GM15510 (cell line): Measurements from ENCODE around the gene ABCC3.

Source experiments
- POLR2A ChIP-seq: IDR thresholded peaks from 3 replicates; pipeline ENCODE4 v1.6.1; 2011; ENCODE audit warnings: borderline replicate concordance; ENCODE audit not compliant: insufficient read length; ENCODE audit errors: extremely low read depth

Gene ABCC3

DNA sequence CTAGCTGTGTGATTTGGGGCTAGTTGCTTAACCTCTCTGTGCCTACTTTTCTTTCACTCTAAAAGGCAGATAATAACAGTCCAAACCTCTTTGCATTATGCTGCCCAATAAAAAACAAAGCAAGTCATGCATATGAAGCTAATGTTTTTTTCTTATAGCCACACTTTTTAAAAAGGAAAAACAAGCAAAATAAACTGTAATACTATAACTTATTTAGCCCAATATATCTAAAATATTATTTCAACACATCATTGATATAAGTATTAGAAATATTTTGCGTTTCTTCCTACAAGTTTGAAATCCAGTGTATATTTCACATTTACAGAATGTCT, 50.6 kb downstream of the ABCC3 start:
- no peak for TF ChIP-seq POLR2A

DNA sequence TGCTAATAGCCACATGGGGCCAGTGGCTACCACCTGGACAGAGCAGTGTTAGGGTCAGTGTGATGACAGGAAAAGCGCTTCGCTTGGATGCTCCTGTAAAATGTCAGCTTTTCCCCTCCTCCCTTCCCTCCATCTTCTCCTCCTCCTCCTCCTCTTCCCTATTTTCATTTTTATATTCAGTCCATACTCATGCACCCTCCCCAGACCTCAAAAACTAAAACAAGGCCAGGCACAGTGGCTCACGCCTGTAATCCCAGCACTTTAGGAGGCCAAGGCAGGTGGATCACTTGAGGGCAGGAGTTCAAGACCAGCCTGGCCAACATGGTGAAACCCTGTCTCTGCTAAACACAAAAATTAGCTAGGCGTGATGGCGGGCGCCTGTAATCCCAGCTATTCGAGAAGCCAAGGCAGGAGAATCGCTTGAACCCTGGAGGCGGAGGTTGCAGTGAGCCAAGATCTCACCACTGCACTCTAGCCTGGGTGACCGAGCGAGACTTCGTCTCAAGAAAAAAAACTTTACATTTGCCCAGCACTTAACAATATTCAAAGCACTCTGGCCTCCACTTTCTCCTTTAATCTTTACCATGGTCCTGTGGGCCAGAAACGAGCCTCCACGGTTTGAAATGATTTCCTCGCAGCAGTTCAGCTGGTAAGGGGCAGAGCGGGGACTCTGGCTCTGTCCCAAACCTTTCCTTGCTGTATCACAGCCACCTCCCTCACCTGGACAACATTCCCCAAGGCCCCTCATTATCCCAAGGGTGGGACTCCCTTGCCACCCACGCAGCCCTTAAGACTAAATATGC, 51.2 kb downstream of the ABCC3 start:
- TF ChIP-seq POLR2A, result no peak

DNA sequence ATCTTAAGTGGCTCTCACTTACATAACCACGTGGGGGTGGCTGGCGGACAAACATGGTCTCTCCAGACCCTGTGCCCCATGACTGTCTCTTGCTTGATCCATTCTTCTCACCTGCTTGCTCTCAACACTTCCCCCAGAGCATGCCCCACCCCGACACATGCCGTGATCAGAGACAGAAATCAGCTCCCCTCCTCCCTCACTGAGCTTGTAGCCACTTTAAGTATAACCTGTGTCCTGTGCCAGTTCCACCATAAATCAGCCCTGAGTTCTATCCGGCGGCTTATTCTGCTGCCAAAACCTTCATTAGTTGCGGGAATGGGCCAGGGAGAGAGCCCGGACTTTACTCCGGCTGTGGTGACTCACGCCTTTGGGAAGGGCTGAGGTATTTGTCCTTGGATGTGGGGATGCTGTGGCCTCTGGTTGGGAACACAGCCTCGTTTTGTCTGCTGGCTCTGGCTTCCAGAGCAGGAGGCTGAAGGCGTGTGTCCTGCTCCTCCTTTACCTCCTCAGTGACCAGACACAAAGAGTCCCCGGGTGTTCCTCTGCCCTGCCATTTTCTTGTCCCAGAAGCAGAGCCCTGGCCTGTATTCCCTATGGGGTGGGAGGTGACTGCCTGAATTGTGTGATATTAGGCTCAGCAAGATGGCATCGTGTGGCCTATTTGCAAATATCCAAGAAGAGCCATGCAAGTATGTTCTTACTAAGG, 52.0 kb downstream of the ABCC3 start:
- TF ChIP-seq POLR2A, result no peak

DNA sequence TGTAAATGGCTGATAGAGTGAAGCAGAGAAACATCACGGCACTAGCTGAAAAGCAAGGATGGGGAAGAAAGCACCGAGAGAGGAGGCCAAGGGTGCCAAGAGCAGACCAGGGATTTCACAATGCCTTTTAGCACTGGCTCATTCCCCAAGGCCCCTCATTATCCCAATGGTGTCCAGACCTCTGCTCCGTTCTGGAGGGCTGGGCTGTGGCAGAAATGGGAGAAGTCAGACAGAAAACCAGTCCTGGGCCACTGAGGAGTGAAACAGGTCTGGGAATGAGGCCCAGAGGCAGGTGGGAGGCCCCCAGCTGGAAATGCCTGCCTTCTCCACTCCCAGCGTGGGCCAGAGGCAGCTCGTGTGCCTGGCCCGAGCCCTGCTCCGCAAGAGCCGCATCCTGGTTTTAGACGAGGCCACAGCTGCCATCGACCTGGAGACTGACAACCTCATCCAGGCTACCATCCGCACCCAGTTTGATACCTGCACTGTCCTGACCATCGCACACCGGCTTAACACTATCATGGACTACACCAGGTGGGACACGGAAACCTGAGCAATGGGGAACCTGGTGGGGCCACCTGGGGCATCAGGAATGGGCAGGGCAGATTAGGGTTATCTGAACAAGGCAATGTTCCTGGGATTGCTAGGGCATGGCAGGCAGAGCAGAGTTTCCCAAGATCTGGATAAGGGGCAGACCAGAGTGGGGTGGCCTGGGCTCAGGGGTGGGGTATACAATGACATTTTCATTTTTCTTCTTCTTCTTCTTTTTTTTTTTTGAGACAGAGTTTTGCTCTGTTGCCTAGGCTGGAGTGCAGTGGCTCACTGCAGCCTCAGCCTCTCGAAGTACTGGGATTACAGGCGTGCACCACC, 52.8 kb downstream of the ABCC3 start:
- TF ChIP-seq POLR2A, result no peak

DNA sequence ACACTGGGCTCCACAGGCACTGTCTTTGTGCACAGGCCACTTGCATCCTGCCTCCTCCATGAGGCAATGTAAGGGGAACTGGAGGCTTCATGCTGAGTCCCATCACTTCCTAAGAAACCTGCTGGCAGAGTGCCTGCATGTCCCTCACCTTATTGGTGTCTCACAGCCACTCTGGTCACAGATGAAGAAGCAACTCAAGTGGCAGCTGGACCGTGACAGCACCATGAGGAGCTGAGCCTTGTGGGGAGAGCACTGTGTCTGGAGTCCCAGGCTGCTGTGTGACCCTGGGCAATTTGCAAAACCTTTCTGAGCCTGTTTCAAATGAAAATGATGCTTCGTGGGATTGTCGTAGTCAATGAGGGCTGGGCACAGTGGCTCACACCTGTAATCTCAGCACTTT, 53.6 kb downstream of the ABCC3 start:
- no peak for TF ChIP-seq POLR2A

DNA sequence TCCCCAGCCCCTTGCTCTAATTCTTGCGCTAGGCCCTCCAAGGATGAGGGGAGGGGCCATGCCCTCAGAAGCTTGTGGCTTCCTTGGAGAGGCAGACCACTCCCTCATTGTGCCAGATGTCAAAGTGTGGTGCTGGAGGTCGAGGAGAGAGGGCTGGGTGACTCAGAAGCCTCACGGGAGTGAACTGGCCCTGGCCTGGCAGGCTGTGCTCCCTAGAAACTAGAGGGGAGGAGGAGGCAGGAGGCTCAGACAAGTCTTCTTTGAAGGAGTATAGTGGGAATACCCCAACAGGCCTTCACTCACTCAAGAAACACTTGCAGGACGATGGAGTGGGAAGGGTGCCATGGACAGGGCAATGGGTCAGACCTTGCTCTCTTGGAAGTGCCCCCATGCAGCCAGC, 54.6 kb downstream of the ABCC3 start:
- TF ChIP-seq POLR2A, result no peak

DNA sequence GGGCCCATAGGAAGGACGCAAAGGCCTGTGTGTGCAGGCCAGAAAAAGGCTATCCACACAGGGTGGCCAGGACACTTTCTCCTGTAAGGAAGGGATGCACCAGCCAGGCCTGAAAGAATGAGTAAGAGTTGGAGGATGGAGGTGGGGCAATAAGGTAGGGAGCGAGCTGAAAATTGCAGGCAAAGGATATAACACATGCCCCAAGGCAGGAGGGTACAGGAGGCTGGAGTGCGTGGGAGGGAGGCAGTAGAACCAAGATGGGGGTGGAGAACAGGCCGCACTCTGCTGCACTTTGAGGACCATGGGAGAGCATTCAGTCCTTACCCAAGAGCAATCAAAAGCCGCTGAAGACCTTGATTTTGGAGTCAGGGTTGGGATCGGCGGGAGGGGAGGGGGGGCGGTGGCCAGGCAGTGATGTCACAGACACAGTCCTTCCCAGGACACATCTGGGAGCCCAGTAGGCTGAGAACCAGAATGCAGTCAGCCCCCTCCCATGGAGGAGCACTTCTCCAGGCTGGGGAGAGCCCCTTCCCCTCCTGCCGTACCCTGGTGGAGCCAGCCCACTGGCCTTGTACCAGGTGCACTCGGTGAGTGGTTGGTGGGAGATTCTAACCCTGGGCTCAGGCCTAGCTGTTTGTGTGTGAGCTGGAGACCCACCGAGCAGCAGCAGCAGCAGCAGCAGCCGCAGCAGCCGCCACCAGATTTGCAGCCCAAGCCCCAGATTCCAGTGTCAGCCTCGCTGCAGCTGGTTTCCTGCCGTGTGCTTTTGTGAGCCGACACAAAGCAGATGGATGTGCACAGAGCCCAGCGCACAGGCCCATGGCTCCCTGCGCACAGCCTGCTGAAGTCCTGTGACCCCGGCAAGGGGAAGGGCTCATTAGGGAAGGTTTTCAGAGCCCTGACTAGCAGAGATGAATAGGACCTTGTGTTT, 55.5 kb downstream of the ABCC3 start:
- TF ChIP-seq POLR2A, result no peak

DNA sequence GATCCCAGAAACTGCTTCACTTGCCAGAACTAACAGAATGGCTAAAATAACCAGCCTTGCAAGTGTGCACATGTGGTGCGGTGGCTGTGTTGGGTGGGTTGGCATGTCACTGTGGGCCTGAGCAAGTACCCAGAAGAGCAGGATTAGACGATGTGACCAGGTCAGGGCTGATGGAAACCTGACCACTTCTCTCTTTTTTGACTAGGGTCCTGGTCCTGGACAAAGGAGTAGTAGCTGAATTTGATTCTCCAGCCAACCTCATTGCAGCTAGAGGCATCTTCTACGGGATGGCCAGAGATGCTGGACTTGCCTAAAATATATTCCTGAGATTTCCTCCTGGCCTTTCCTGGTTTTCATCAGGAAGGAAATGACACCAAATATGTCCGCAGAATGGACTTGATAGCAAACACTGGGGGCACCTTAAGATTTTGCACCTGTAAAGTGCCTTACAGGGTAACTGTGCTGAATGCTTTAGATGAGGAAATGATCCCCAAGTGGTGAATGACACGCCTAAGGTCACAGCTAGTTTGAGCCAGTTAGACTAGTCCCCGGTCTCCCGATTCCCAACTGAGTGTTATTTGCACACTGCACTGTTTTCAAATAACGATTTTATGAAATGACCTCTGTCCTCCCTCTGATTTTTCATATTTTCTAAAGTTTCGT, 56.3 kb downstream of the ABCC3 start:
- no peak for TF ChIP-seq POLR2A

DNA sequence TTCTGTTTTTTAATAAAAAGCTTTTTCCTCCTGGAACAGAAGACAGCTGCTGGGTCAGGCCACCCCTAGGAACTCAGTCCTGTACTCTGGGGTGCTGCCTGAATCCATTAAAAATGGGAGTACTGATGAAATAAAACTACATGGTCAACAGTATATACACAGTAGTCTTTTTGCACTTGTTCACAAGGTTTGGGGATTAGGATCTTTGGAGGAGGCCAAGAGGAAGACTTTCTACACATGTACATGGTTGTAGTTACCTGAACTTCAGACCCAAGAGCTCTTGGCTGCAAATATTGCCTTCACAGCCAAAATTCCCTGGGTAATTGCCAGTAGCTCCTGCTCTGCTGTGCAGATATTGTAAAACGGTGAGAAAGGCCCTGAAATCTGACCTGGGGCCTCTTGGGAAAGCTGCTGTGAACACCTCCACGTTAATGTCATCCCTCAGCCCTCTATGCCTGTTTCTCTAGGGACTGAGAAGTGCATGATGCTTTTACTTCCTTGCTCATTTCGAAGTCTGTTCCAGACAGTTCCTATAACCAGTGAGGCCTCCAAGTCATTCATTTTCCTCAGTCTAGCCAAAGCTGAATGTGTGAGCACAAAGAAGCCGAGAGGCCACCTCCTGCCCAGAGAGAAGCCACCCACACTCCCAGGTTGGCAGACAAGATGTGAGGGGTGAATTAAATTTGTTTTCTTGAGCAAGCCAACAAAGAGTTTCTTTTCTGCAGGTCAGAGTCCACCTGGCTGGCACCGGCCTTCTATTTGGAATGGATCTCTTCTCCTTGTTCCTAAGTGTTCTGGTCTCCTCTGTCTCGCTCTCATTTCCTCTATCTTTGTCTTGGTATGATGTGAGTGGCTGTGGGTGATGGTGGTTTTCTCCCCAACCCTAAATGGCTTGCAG, 57.1 kb downstream of the ABCC3 start:
- TF ChIP-seq POLR2A, result no peak

DNA sequence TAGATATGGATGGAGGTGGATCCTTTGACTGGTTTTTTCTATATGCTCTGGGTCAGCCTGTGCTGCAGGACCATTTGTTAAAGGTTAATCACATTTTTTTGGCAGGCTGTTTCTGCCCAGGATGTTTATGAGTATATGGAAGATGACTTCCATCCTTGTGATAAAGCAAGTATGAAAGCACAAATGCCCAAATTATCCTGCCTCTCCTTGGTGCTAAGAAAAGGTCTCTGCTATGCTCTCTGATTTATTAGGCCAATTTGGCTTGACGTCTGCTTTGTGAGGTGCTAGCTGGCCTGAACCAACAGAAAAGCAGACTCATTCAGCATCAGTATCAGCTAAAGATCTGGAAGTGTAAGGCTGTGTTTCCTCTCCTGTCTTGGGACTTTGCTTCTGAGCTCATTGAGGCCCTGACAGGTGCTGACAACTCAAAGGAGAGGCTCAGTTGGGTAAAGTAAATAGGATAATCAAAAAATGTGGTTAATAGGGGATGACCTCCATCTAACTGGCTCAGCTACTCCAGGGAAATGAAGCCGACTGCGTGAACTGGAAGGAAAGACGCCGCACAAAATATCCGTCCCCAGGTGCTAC, 57.9 kb downstream of the ABCC3 start:
- no peak for TF ChIP-seq POLR2A

DNA sequence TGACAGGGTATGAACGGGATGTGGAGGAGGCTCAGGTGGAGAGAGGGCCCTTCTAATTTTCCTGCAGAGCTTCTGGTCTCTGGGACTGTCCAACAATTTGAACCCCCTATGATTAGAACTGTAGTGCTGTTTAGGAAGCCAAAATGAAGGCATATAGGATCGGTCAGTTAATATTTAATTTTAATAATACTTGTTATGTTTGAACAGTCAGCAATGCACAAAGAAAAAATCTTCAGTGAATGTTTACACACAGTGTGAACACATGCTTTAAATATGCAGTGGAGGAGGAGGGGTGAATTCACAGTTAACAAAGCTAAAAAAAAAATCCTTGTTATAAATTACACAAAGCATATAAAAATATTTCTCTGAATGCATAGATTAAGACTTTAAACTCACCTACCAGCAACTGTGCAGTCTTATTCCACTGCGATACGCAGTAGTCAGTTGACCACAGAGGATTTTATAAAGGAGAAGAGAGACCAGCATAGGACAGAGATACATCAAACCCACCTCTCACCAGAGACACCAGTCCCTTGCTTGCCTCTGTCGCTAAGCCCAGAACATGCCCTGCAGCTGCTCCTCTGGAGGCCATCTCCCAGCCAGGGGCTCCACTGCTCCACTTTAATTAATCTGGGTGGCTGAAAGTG, 58.5 kb downstream of the ABCC3 start:
- TF ChIP-seq POLR2A, result no peak

DNA sequence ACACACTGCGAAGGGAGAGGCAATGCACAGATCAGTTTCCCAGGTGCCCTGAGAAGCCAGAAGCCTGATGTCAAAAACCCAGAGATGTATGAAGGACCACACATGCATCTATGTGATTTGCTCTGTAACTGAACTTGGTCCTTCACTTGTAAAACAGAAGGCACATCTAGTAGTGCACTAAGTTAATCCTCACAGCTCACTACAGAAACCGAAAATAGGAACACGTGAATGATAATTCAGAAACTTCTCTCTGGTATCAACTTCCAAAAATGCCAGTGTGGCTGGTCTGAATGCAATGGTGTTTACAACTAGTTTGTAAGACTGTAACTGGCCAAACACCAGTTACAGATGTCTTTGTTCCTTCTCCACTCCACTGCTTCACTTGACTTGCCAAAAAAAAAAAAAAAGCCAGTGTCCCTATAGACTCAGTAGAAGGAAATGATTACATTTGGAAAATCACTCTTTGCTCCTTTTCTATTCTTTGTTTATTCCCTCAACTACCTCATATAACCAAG, 61.7 kb downstream of the ABCC3 start:
- no peak for TF ChIP-seq POLR2A
